PC-3 (cell line): ENCODE results near the gene LYRM1. TPM values are rescaled to one million over a fixed set of nuclear protein-coding genes. Genes with fewer than 3 reads are reported as not detected.

Experiments used
- ATAC-seq: fragments of 200-7000 bp; cut with Tn5 transposase; 2 replicates; pipeline ENCODE4 v1.9.1; 2020; ENCODE audit warnings: mild to moderate bottlenecking, moderate library complexity
- BruUV-seq: library from RNA; stranded (reverse); fragments of 400-500 nt; replicated peaks from 2 replicates; lab custom pipeline; 2021; lab: Mats Ljungman, UMichigan
- CTCF ChIA-PET: fragments of 300-600 bp; sonication (Branson Sonifier 250); formaldehyde crosslinking; loops from one replicate; lab custom pipeline; 2022; ENCODE audit warnings: antibody characterized with exemption; lab: Charles Lee
- POLR2A ChIA-PET: fragments of 300-600 bp; sonication (Branson Sonifier 250); formaldehyde crosslinking; loops from one replicate; lab custom pipeline; 2022; ENCODE audit warnings: antibody characterized with exemption; ENCODE audit not compliant: unreplicated experiment; lab: Charles Lee
- DNase-seq: peaks from one replicate; pipeline ENCODE4 v3.0.0-alpha.2; 2015
- H2AFZ ChIP-seq: fragments of 300-600 bp; sonication (generic); 2 replicates; pipeline ENCODE4 v1.6.0; 2016; ENCODE audit warnings: antibody characterized with exemption, low read length
- H3F3A ChIP-seq: fragments of 300-600 bp; sonication (generic); one replicate; pipeline ENCODE4 v1.6.0; 2017; ENCODE audit warnings: antibody characterized with exemption, low read length, control low read depth, mild to moderate bottlenecking; ENCODE audit not compliant: unreplicated experiment
- H3K27ac ChIP-seq: fragments of 300-600 bp; sonication (generic); 2 replicates; pipeline ENCODE4 v1.5.1; 2016; ENCODE audit warnings: mild to moderate bottlenecking, low read length
- H3K27me3 ChIP-seq: fragments of 300-600 bp; sonication (generic); 2 replicates; pipeline ENCODE4 v1.6.1; 2016; ENCODE audit warnings: low read length, mixed read lengths
- H3K36me3 ChIP-seq: fragments of 300-600 bp; sonication (generic); 2 replicates; pipeline ENCODE4 v1.6.1; 2016; ENCODE audit warnings: low read depth, mixed run types, low read length, mixed read lengths
- H3K4me1 ChIP-seq: fragments of 300-600 bp; sonication (generic); 2 replicates; pipeline ENCODE4 v1.5.1; 2016; ENCODE audit warnings: low read length; ENCODE audit not compliant: insufficient read depth
- H3K4me2 ChIP-seq: fragments of 300-600 bp; sonication (generic); 2 replicates; pipeline ENCODE4 v1.6.0; 2016; ENCODE audit warnings: low read length
- H3K4me3 ChIP-seq: fragments of 300-600 bp; sonication (generic); 2 replicates; pipeline ENCODE4 v1.5.1; 2016; ENCODE audit warnings: mild to moderate bottlenecking, low read length, mixed read lengths
- H3K79me2 ChIP-seq: fragments of 300-600 bp; sonication (generic); 2 replicates; pipeline ENCODE4 v1.6.1; 2017; ENCODE audit warnings: low read length, mixed read lengths
- H3K9ac ChIP-seq: fragments of 300-600 bp; sonication (generic); 2 replicates; pipeline ENCODE4 v1.6.0; 2016; ENCODE audit warnings: mild to moderate bottlenecking, low read length
- H3K9me2 ChIP-seq: fragments of 300-600 bp; sonication (generic); replicated peaks from 2 replicates; pipeline ENCODE4 v1.6.1; 2016; ENCODE audit warnings: mixed run types, low read length, mixed read lengths
- H3K9me3 ChIP-seq: fragments of 300-600 bp; sonication (generic); 2 replicates; pipeline ENCODE4 v1.6.1; 2016; ENCODE audit warnings: low read length, mixed read lengths
- H4K20me1 ChIP-seq: fragments of 300-600 bp; sonication (generic); 2 replicates; pipeline ENCODE4 v1.6.1; 2016; ENCODE audit warnings: low read length, mixed read lengths
- EZH2 ChIP-seq: fragments of 300-600 bp; sonication (generic); IDR thresholded peaks from one replicate; pipeline ENCODE4 v1.6.1; 2017; ENCODE audit warnings: antibody characterized with exemption, mild to moderate bottlenecking, low read length; ENCODE audit not compliant: unreplicated experiment
- EZH2phosphoT487 ChIP-seq: fragments of 300-600 bp; sonication (generic); IDR thresholded peaks from 2 replicates; pipeline ENCODE4 v1.6.1; 2018; ENCODE audit warnings: mild to moderate bottlenecking, antibody characterized with exemption, low read length, borderline replicate concordance
- intact Hi-C: fragments of 100-400 bp; cut with micrococcal nuclease; formaldehyde crosslinking; loops from 2 replicates; pipeline ENCODE4 v1.9.0; 2023
- total RNA-seq: library from RNA; depleted of rRNA; stranded (reverse); fragments of >200 nt; gene quantifications from 2 replicates; pipeline ENCODE4 v1.2.3, GENCODE V29; 2014
- TF ChIP-seq, protein P1 (sequence below): fragments of 300-600 bp; sonication (generic); conservative IDR thresholded peaks from 2 replicates; pipeline ENCODE4 v1.5.1; 2017; ENCODE audit warnings: antibody characterized with exemption, low read depth, mild to moderate bottlenecking, low read length

Gene LYRM1
- total RNA-seq, 1 experiment from 2014 or later = 35.1 TPM

GRCh38 chr16:20904507-20905081 lies 4.0 kb downstream of the LYRM1 start:
- no peaks in the 10 kb centered on the region for H3K9me2 ChIP-seq
- no peaks in the 10 kb centered on the region for H3K27me3 ChIP-seq
- intact Hi-C loops = loop anchor here (5.0 kb wide), 1 partner anchor 183 kb away; no protein-coding TSS in a partner anchor
- BruUV-seq = no TSS peak
- H3K9ac ChIP-seq = peak overlapping the region; percentile 33; the same call in 1 of the 2 replicates
- H3K4me2 ChIP-seq = peak overlapping the region; percentile 71
- TF ChIP-seq, protein P1, sequence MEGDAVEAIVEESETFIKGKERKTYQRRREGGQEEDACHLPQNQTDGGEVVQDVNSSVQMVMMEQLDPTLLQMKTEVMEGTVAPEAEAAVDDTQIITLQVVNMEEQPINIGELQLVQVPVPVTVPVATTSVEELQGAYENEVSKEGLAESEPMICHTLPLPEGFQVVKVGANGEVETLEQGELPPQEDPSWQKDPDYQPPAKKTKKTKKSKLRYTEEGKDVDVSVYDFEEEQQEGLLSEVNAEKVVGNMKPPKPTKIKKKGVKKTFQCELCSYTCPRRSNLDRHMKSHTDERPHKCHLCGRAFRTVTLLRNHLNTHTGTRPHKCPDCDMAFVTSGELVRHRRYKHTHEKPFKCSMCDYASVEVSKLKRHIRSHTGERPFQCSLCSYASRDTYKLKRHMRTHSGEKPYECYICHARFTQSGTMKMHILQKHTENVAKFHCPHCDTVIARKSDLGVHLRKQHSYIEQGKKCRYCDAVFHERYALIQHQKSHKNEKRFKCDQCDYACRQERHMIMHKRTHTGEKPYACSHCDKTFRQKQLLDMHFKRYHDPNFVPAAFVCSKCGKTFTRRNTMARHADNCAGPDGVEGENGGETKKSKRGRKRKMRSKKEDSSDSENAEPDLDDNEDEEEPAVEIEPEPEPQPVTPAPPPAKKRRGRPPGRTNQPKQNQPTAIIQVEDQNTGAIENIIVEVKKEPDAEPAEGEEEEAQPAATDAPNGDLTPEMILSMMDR = no peak
- TF ChIP-seq EZH2phosphoT487 = no peak
- TF ChIP-seq EZH2 = no peak
- H3K4me1 ChIP-seq = peaks cover 80% of the 10 kb centered on the region
- H3K79me2 ChIP-seq = peaks cover 68% of the 10 kb centered on the region
- H3K27ac ChIP-seq = peak overlapping the region; percentile 82
- no peaks in the 10 kb centered on the region for H3K36me3 ChIP-seq
- peaks cover 10% of the 10 kb centered on the region for H3F3A ChIP-seq
- POLR2A ChIA-PET = interaction anchor here (0.6 to 0.7 kb wide), 2 partner anchors 9 to 106 kb away, joined by 3 to 4 read pairs; no protein-coding TSS in a partner anchor
- H2AFZ ChIP-seq = no peak overlapping the region
- H3K4me3 ChIP-seq = peak overlapping the region; percentile 15; the same call in 1 of the 2 replicates
- CTCF ChIA-PET = interaction anchor here (0.6 kb wide), 1 partner anchor 165 kb away, joined by 4 read pairs; no protein-coding TSS in a partner anchor
- ATAC-seq = peak; percentile 6
- no peaks in the 10 kb centered on the region for H3K9me3 ChIP-seq
- no peaks in the 10 kb centered on the region for H4K20me1 ChIP-seq
- peak; percentile 75 for DNase-seq

DNA sequence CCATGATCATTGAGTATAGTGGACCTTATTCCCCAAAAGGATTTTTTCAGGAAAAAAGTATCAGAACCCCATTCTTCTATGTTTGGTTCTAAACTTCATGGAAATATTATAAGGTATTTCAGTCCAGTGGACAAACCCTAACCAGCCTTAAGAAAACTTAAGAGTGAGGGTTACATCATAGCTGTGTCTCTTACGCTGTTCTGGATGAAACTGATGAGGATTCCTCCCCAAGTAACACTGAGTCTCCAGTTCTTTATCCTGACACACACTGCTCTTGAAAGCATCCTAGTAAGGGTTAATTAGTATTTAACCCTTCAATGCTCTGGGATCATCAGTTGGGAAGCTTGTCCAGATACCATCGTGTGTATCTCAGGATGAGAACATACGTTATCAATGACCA lies 5.0 kb downstream of the LYRM1 start:
- CTCF ChIA-PET = interaction anchor here (0.6 kb wide), 1 partner anchor 166 kb away, joined by 4 read pairs; no protein-coding TSS in a partner anchor
- peak overlapping the region; percentile 7; the same call in 1 of the 2 replicates for H3K9ac ChIP-seq

More for the DNA sequence above, 5.0 kb downstream of the LYRM1 start:
- Histone ChIP-seq H3K27ac (peak overlapping the region; percentile 82), H3K4me3 (no peak overlapping the region), H3K4me1 (peaks cover 90% of the 10 kb centered on the region), H3K36me3 (no peaks in the 10 kb centered on the region), H2AFZ (no peak overlapping the region), H3K9me3 (no peaks in the 10 kb centered on the region), H3F3A (peaks cover 10% of the 10 kb centered on the region), H3K9me2 (no peaks in the 10 kb centered on the region), H3K79me2 (peaks cover 62% of the 10 kb centered on the region), H3K4me2 (peak overlapping the region; percentile 71), H4K20me1 (no peaks in the 10 kb centered on the region), H3K27me3 (no peaks in the 10 kb centered on the region)
- ATAC-seq (no peak), DNase-seq (no peak)
- no TSS peak for BruUV-seq
- TF ChIP-seq, protein P1 = no peak
- TF ChIP-seq EZH2 (no peak), EZH2phosphoT487 (no peak)
- POLR2A ChIA-PET = interaction anchor here (0.7 kb wide), 1 partner anchor 8 kb away, joined by 3 read pairs; no protein-coding TSS in a partner anchor
- intact Hi-C loops = loop anchor here (5.0 kb wide), 1 partner anchor 182 kb away; no protein-coding TSS in a partner anchor
